ENCODE results near the gene TERT.

TERT gene

DNA sequence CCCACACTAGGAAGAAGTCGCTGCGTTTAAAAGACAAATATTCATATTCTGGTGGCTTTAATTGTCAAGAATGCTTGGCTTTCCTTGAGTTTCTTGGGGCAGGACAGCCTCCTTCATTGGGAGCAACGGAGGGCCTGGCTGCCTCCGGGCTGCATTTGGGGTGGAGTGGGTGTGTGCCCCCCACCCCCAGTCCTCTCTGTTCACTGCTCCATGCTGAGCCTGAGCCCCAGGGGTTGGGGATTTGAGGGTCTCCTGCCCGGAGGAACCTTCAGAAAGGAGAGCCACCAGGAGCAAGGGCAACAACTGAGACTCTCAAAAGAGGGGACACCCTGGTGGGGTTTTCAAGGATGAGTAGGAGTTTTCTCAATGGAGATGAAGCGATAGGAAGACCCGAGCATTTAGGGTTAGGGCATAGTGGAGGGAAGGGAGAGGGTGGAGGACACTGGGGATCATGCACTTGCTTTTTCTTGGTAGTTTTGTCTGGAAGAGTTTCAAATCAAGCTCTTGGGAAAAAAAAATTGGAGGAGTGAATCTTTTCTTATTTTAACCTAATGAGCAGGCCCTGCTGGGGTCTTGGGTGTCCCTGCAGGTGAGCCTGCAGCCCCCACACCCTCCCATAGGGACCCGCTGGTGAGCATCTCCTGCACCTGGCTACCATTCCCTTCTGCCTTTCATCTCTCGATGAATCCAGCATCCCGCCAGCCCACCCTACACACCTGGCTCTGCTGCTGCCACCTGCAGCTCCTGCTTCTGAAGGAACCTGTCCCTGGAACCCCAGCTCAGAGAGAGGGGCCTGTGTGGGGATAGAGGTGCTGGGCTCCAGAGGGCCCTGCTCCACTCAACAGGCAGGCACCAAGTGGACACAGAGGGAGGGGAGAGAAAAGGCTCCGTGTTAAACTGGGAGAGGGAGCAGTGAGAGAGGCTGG lies 89.3 kb downstream of the TERT start:
- Histone ChIP-seq H3K27me3 (ENCODE audit: low read depth, low read length) (0 out of 2 replicates have a peak, but pooled peaks cover 7% of the 10 kb centered on the region), H3K9me3 (ENCODE audit: insufficient read depth, low read length) (no peaks in the 10 kb centered on the region), H3K27ac (ENCODE audit: low read length) (no peak overlapping the region), H3K4me2 (ENCODE audit: low read length) (no peak overlapping the region), H3K9ac (ENCODE audit: low read length) (no peak overlapping the region), H3K4me3 (ENCODE audit: low read length) (no peak overlapping the region), H3K36me3 (replicated peaks; ENCODE audit: low read depth, low read length) (no peaks in the 10 kb centered on the region), H2AFZ (ENCODE audit: low read depth, low read length) (no peak overlapping the region), H3K79me2 (ENCODE audit: low read length) (no peaks in the 10 kb centered on the region), H3K4me1 (ENCODE audit: low read length) (no peaks in the 10 kb centered on the region), H4K20me1 (ENCODE audit: insufficient read depth, low read length) (no peaks in the 10 kb centered on the region)
- no peak for TF ChIP-seq EZH2phosphoT487 (IDR thresholded peaks at IDR 0.05; ENCODE audit: low read depth)
- TF ChIP-seq, protein P1, sequence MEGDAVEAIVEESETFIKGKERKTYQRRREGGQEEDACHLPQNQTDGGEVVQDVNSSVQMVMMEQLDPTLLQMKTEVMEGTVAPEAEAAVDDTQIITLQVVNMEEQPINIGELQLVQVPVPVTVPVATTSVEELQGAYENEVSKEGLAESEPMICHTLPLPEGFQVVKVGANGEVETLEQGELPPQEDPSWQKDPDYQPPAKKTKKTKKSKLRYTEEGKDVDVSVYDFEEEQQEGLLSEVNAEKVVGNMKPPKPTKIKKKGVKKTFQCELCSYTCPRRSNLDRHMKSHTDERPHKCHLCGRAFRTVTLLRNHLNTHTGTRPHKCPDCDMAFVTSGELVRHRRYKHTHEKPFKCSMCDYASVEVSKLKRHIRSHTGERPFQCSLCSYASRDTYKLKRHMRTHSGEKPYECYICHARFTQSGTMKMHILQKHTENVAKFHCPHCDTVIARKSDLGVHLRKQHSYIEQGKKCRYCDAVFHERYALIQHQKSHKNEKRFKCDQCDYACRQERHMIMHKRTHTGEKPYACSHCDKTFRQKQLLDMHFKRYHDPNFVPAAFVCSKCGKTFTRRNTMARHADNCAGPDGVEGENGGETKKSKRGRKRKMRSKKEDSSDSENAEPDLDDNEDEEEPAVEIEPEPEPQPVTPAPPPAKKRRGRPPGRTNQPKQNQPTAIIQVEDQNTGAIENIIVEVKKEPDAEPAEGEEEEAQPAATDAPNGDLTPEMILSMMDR (IDR thresholded peaks at IDR 0.05; ENCODE audit: low read depth, low read length): no peak

DNA sequence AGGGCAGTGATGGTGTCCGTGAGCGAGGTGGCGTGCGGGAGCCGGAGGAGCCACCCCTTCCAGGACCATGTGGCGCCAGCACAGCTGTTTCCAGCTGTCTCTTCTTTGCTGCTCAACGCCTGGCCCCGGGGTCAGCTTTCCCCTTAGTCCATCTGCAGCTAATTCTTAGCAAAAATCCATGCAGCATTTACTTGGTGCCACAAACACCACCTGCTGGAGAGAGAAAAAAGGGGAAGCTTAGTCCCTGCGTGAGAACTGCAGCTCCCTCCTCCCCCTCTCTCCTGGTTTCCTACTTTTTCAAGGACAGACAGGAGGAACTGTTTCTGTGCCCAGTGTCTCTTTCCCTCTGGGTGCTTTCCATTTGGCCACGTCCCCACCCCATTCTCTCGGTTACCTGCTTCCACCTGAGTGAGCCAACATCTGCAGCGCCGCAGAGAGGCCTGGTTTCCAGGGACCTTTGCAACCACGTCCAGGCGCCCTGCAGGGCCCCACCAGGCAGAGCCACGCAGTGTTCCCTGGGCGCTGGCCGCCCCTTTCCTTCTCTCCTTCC lies 90.1 kb downstream of the TERT start:
- Histone ChIP-seq H3K79me2 (ENCODE audit: low read length) (no peaks in the 10 kb centered on the region), H3K4me1 (ENCODE audit: low read length) (no peaks in the 10 kb centered on the region), H3K4me3 (ENCODE audit: low read length) (no peak overlapping the region), H3K9me3 (ENCODE audit: insufficient read depth, low read length) (no peaks in the 10 kb centered on the region), H4K20me1 (ENCODE audit: insufficient read depth, low read length) (no peaks in the 10 kb centered on the region), H3K27me3 (ENCODE audit: low read depth, low read length) (0 out of 2 replicates have a peak, but pooled peaks cover 7% of the 10 kb centered on the region), H3K36me3 (replicated peaks; ENCODE audit: low read depth, low read length) (no peaks in the 10 kb centered on the region), H3K4me2 (ENCODE audit: low read length) (no peak overlapping the region), H3K9ac (ENCODE audit: low read length) (no peak overlapping the region), H2AFZ (ENCODE audit: low read depth, low read length) (no peak overlapping the region), H3K27ac (ENCODE audit: low read length) (no peak overlapping the region)
- TF ChIP-seq, protein P1 (IDR thresholded peaks at IDR 0.05; ENCODE audit: low read depth, low read length): no peak
- no peak for TF ChIP-seq EZH2phosphoT487 (IDR thresholded peaks at IDR 0.05; ENCODE audit: low read depth)

DNA sequence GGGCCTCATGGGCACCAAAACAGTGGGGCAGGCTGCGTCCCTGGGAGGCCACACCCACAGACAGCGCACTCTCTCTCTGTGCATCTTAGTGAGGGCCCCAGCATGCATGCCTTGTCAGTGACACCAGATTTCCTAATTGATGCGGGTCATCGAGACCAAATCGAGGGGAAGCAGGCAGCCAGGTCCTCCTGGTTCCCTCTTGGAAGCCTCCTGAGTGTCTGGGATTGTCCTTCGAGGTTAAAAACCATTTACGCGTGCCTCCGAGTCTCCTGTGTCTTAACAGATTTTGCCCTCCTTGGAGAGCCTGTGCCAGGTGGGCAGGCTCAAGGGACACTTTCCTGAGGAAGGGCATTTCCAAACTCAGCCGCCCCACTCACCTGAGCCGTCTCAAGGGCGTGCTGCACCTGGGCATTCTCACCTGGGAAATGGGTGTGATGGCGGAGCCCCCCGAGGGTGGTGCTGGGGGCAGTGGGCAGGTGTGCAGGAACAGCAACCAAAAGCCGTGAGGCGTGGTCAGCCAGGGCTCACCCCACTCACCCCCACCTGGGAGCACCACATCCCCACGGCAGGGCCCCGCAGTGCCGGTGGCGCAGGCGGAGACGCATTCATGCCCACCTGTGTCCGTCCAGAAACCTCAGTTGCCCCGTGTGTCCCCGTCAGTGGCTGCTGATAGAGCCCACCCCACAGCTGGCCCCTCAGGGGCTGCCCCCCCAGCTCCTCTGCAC lies 90.7 kb downstream of the TERT start:
- H3K36me3 ChIP-seq (replicated peaks; ENCODE audit: low read depth, low read length): no peaks in the 10 kb centered on the region
- H3K27me3 ChIP-seq (ENCODE audit: low read depth, low read length): 0 out of 2 replicates have a peak, but pooled peaks cover 7% of the 10 kb centered on the region
- no peak overlapping the region for H3K4me3 ChIP-seq (ENCODE audit: low read length)
- H3K4me2 ChIP-seq (ENCODE audit: low read length): no peak overlapping the region
- no peaks in the 10 kb centered on the region for H3K9me3 ChIP-seq (ENCODE audit: insufficient read depth, low read length)
- no peaks in the 10 kb centered on the region for H3K79me2 ChIP-seq (ENCODE audit: low read length)
- TF ChIP-seq, protein P1 (IDR thresholded peaks at IDR 0.05; ENCODE audit: low read depth, low read length): no peak
- no peak for TF ChIP-seq EZH2phosphoT487 (IDR thresholded peaks at IDR 0.05; ENCODE audit: low read depth)
- H3K4me1 ChIP-seq (ENCODE audit: low read length): no peaks in the 10 kb centered on the region
- H3K27ac ChIP-seq (ENCODE audit: low read length): no peak overlapping the region
- H3K9ac ChIP-seq (ENCODE audit: low read length): no peak overlapping the region
- no peak overlapping the region for H2AFZ ChIP-seq (ENCODE audit: low read depth, low read length)
- H4K20me1 ChIP-seq (ENCODE audit: insufficient read depth, low read length): no peaks in the 10 kb centered on the region
